ENCODE data around the gene TSEN34.

GRCh38 chr19:54168174-54168917 is 22.8 kb upstream of the TSEN34 start:
- TF ChIP-seq EZH2phosphoT487 (IDR thresholded peaks at IDR 0.05; ENCODE audit: unreplicated experiment) (no peak), JUNB (IDR thresholded peaks at IDR 0.05; ENCODE audit: unreplicated experiment) (no peak), CTCF (conservative IDR thresholded peaks at IDR 0.05; ENCODE audit: low read depth in 2 of 2) (peak; percentile 79 to 89), EZH2 (IDR thresholded peaks at IDR 0.05; ENCODE audit: low read depth, unreplicated experiment) (no peak)

Measured in GM23338 (cell line).